ENCODE measurements around the gene STK25. TPM values are rescaled to one million over a fixed set of nuclear protein-coding genes. Genes with fewer than 3 reads are reported as not detected.

STK25 gene
- total and polyA plus RNA-seq, 2 donors (not counting 3 experiments of a cell fraction or from before 2014, with no cell fraction given) = 286 to 715 TPM

- Histone ChIP-seq H3K4me2 (ENCODE audit: insufficient read depth, low read length) (no peak overlapping the region), H3K36me3 (ENCODE audit: control insufficient read depth in 2 of 2, extremely low read depth in 1 of 2, insufficient read depth in 2 of 2, low read length in 2 of 2) (no peaks in the 10 kb centered on the region), H3K4me3 (replicated peaks in 1 of 3; ENCODE audit: insufficient read depth in 1 of 3, low read depth in 1 of 3, low read length in 3 of 3) (no peak overlapping the region), H3K9me3 (replicated peaks; ENCODE audit: control insufficient read depth, insufficient read depth, low read length) (no peaks in the 10 kb centered on the region), H2AFZ (ENCODE audit: low read depth, low read length) (no peak overlapping the region), H3K27me3 (ENCODE audit: control insufficient read depth in 2 of 2, insufficient read depth in 2 of 2, low read length in 2 of 2) (no peaks in the 10 kb centered on the region), H3K4me1 (ENCODE audit: control insufficient read depth, extremely low read depth, insufficient read depth, low read length) (peaks cover 20% of the 10 kb centered on the region), H3K9ac (replicated peaks; ENCODE audit: extremely low read depth, insufficient read depth, low read length) (no peak overlapping the region), H3K79me2 (ENCODE audit: control insufficient read depth, insufficient read depth, low read length) (no peaks in the 10 kb centered on the region), H3K27ac (ENCODE audit: insufficient read depth, low read depth, low read length) (no peak overlapping the region), H3K9me1 (replicated peaks; ENCODE audit: control insufficient read depth, extremely low read depth, insufficient read depth, low read length) (no peaks in the 10 kb centered on the region), H4K20me1 (replicated peaks; ENCODE audit: control insufficient read depth, extremely low read depth, insufficient read depth, low read length) (no peaks in the 10 kb centered on the region)
- DNase-seq (ENCODE audit: low read depth, low spot score) (no peak), FAIRE-seq (no peak)
- no TSS peak for BruUV-seq (replicated peaks)
- intact Hi-C loops (cut with micrococcal nuclease) = no loop called here
- CTCF ChIA-PET = no interaction called here
- TF ChIP-seq POLR2AphosphoS5 (IDR thresholded peaks at IDR 0.05; ENCODE audit: insufficient read depth, low read depth, low read length) (no peak), GATA2 (IDR thresholded peaks at IDR 0.05; ENCODE audit: insufficient read depth, insufficient read length, low read depth, low read length) (no peak), CTCF (IDR thresholded peaks at IDR 0.05; ENCODE audit: extremely low read depth in 1 of 2, insufficient read depth in 1 of 2, low read depth in 1 of 2, low read length in 2 of 2) (no peak), FOS (IDR thresholded peaks at IDR 0.05; ENCODE audit: borderline replicate concordance, insufficient read depth, low read length) (no peak), MYC (IDR thresholded peaks at IDR 0.05; ENCODE audit: low read depth, low read length) (no peak), EZH2 (IDR thresholded peaks at IDR 0.05; ENCODE audit: borderline replicate concordance, low read depth, low read length, severe bottlenecking) (no peak), MAX (IDR thresholded peaks at IDR 0.05; ENCODE audit: insufficient read depth, insufficient read length) (no peak), JUN (IDR thresholded peaks at IDR 0.05; ENCODE audit: borderline replicate concordance, insufficient read depth, insufficient read length, low read depth) (no peak), POLR2A (IDR thresholded peaks at IDR 0.05; ENCODE audit: low read depth, low read length) (no peak)
- POLR2A ChIA-PET = no interaction called here
- dilution Hi-C loops (cut with MboI; ENCODE audit: extremely low pct_ligation_motif_present, low sequenced_read_pairs) = no loop called here
These were observed 43.2 kb upstream of the STK25 start for GRCh38 chr2:241551599-241551997.
